Stimulated activated CD4-positive, alpha-beta T cell treated with anti-CD3 and anti-CD28 coated beads, TNF-alpha, amount 100 ng/mL, for 1 hour (primary cell): ENCODE measurements around the gene KRTAP2-2.

Experiments used
- DNase-seq, 3 donors: peaks; one replicate each; pipeline ENCODE4 v3.0.0-alpha.2; 2020; ENCODE audit warnings: low read depth in 3 of 3, low spot score in 1 of 3

The KRTAP2-2 gene

GRCh38 chr17:41026715-41027471 lies 28.1 kb downstream of the KRTAP2-2 start, which contains the start of gene KRTAP1-5:
Gene KRTAP1-5, minus strand, starts transcription at chr17:41027208. Its CDS starts 53 bp downstream, at chr17:41027155.
- no peak for DNase-seq

GRCh38 chr17:41024697-41025096 lies 30.3 kb downstream of the KRTAP2-2 start:
- no peak for DNase-seq

GRCh38 chr17:41020336-41020735 lies 34.7 kb downstream of the KRTAP2-2 start:
- no peak for DNase-seq

GRCh38 chr17:41019415-41019814 lies 35.6 kb downstream of the KRTAP2-2 start:
- DNase-seq, result no peak

- no peak for DNase-seq
Measured at GRCh38 chr17:41018541-41018940, 36.5 kb downstream of the KRTAP2-2 start.

GRCh38 chr17:41016578-41017215 lies 38.3 kb downstream of the KRTAP2-2 start:
- DNase-seq, result no peak

- DNase-seq, result no peak
Measured at GRCh38 chr17:41015454-41015853, 39.6 kb downstream of the KRTAP2-2 start.

GRCh38 chr17:41013606-41014005 lies 41.4 kb downstream of the KRTAP2-2 start:
- DNase-seq, result no peak

- no peak for DNase-seq
Measured at GRCh38 chr17:41013181-41013580, 41.8 kb downstream of the KRTAP2-2 start.

- no peak for DNase-seq
Measured at GRCh38 chr17:41012326-41013120, 42.5 kb downstream of the KRTAP2-2 start.

GRCh38 chr17:41010441-41010840 lies 44.6 kb downstream of the KRTAP2-2 start:
- no peak for DNase-seq

GRCh38 chr17:41009936-41010335 lies 45.1 kb downstream of the KRTAP2-2 start:
- DNase-seq, result no peak

- no peak for DNase-seq
Measured at GRCh38 chr17:41009301-41009760, 45.7 kb downstream of the KRTAP2-2 start.

GRCh38 chr17:41008811-41009210 lies 46.2 kb downstream of the KRTAP2-2 start, which contains the start of gene KRTAP3-1:
Gene KRTAP3-1, minus strand, starts transcription at chr17:41009128. Its CDS starts 54 bp downstream, at chr17:41009074.
- no peak for DNase-seq
